Colonic mucosa (tissue), 4 donors: Measurements from ENCODE around the gene NKTR. TPM values are rescaled to one million over a fixed set of nuclear protein-coding genes. Genes with fewer than 3 reads are reported as not detected.
A peak's percentile ranks its signal among the peaks of the same experiment; 100 is the strongest.

Source experiments
- DNase-seq: peaks from one replicate; pipeline ENCODE4 v3.0.0-alpha.2; 2020
- H3K27ac ChIP-seq: fragments of 200-600 bp; one replicate; pipeline ENCODE4 v1.8.0; 2021
- H3K27me3 ChIP-seq: fragments of 200-600 bp; one replicate; pipeline ENCODE4 v1.8.0; 2021
- H3K36me3 ChIP-seq: fragments of 200-600 bp; one replicate; pipeline ENCODE4 v1.8.0; 2021
- H3K4me1 ChIP-seq: fragments of 200-600 bp; one replicate; pipeline ENCODE4 v1.8.0; 2021; ENCODE audit warnings: mild to moderate bottlenecking
- H3K4me3 ChIP-seq: fragments of 200-600 bp; one replicate; pipeline ENCODE4 v1.8.0; 2021
- H3K9ac ChIP-seq, 2 donors: one replicate each; pipeline ENCODE4 v1.7.0; 2013; ENCODE audit warnings: control low read depth in 2 of 2, low read depth in 2 of 2, low read length in 2 of 2
- H3K9me3 ChIP-seq: fragments of 200-600 bp; one replicate; pipeline ENCODE4 v1.8.0; 2021
- intact Hi-C: fragments of 100-400 bp; cut with DNase I; formaldehyde crosslinking; loops from one replicate; pipeline ENCODE4 v1.14.1; 2022
- total RNA-seq, 2 donors: library from RNA; stranded (reverse); fragmentation: NEBNext Ultra II Directional in 1 of 2; extraction: Animal tissue kit (Norgen Biotek cat#: 25700) in 1 of 2; gene quantifications; one replicate each; pipeline ENCODE4 v1.2.1, GENCODE V29; 2021
- TF ChIP-seq, protein P1 (sequence below): fragments of 200-600 bp; IDR thresholded peaks from one replicate; pipeline ENCODE4 v1.8.0; 2022; ENCODE audit warnings: antibody characterized with exemption, mild to moderate bottlenecking
- donor health status: healthy.
- donor health status: DM: no; HTN: no; CAD: no.
- donor health status: DM: no; HTN: no; CAD: no.

Gene NKTR
- total RNA-seq, 2 donors from 2014 or later = 47.5 to 48.2 TPM

DNA sequence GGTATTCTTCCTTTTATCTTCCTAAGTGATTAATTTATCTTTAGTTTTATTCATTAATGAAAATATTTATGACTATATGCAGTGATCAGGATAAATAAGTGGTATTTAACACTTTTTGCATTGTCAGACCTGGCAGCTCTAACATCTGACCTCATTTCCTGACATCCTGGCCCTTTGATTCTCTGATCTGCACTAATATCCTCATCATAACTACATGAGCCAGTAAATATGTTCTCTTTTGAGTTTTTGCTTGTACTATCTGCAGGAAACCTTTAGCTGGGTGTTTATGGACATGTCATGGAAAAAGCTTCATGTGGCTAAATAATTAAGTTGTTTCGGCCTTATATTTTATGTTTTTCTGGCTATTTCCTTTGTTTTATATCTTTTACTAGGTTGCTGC, 10.5 kb downstream of the NKTR start:
- H3K4me1 ChIP-seq = peaks cover 5% of the 10 kb centered on the region
- H3K4me3 ChIP-seq = no peak overlapping the region
- no peak overlapping the region for H3K27ac ChIP-seq
- no peaks in the 10 kb centered on the region for H3K36me3 ChIP-seq
- H3K9ac ChIP-seq = no peak overlapping the region
- H3K27me3 ChIP-seq = no peaks in the 10 kb centered on the region
- intact Hi-C loops = no loop called here
- DNase-seq = no peak
- TF ChIP-seq, protein P1, sequence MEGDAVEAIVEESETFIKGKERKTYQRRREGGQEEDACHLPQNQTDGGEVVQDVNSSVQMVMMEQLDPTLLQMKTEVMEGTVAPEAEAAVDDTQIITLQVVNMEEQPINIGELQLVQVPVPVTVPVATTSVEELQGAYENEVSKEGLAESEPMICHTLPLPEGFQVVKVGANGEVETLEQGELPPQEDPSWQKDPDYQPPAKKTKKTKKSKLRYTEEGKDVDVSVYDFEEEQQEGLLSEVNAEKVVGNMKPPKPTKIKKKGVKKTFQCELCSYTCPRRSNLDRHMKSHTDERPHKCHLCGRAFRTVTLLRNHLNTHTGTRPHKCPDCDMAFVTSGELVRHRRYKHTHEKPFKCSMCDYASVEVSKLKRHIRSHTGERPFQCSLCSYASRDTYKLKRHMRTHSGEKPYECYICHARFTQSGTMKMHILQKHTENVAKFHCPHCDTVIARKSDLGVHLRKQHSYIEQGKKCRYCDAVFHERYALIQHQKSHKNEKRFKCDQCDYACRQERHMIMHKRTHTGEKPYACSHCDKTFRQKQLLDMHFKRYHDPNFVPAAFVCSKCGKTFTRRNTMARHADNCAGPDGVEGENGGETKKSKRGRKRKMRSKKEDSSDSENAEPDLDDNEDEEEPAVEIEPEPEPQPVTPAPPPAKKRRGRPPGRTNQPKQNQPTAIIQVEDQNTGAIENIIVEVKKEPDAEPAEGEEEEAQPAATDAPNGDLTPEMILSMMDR = no peak
- no peaks in the 10 kb centered on the region for H3K9me3 ChIP-seq

DNA sequence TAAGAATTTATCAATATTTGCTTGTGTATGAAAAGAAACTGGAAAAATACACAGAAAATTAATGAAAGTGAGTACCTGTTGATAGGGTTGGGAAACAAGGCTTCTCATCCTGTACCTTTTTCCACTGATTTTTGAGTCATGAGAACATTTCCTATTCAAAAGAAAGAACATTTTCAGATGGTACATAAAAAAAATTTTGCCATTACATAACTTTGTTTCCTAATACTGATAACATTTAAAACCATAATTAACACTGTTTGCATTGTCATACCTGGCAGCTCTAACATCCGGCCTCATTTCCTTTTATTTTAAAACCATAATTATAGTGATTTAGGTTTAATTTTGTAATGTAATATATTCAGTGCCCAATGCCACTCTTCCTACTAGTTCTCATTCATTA, 11.7 kb downstream of the NKTR start:
- no peak overlapping the region for H3K4me3 ChIP-seq
- H3K27ac ChIP-seq = no peak overlapping the region
- TF ChIP-seq, protein P1 = no peak
- H3K27me3 ChIP-seq = no peaks in the 10 kb centered on the region
- DNase-seq = no peak
- peaks cover 5% of the 10 kb centered on the region for H3K4me1 ChIP-seq
- no peak overlapping the region for H3K9ac ChIP-seq
- intact Hi-C loops = no loop called here
- no peaks in the 10 kb centered on the region for H3K36me3 ChIP-seq
- H3K9me3 ChIP-seq = no peaks in the 10 kb centered on the region

DNA sequence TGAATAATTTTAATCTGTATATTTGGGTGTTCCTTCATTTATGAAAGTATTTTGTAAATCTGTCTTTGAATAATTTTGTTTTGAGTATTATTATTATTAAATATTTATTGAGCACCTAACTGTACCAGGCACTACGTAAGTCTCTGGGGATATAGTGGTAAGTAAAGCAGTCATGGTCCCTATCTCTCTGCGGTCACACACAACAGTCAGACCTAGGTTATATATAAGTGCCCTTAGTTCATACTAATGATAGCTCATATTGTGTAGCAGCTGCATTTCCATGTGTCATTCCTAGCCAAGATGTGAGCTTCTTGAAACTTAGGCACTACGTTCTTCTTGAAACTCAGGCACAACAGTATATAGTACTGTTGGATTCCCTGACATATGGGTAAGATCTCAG, 12.4 kb downstream of the NKTR start:
- H3K4me1 ChIP-seq = peaks cover 5% of the 10 kb centered on the region
- intact Hi-C loops = no loop called here

DNA sequence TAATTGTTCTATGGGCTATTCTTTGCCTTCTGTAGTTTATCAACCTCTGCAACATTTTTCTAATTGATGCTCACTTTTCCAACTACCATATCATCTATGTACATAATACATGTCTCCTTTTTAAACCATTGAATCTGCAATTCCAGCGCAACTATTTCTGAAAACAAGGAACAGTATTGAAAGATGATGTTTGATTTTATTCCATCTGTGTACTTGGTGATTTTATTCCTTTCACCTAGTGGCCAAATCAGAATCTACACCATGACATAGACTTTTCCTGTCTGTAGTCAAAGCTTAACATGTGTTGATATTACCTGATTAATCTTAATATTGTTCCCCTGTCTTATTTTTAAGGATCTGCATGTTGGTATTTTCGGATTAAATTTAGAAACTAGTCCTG, 13.0 kb downstream of the NKTR start:
- Histone ChIP-seq H3K9ac (no peak overlapping the region), H3K36me3 (peaks cover 4% of the 10 kb centered on the region), H3K27ac (no peak overlapping the region), H3K4me3 (no peak overlapping the region), H3K4me1 (peaks cover 5% of the 10 kb centered on the region), H3K27me3 (no peaks in the 10 kb centered on the region), H3K9me3 (no peaks in the 10 kb centered on the region)
- TF ChIP-seq, protein P1 = peak; percentile 52
- no peak for DNase-seq
- intact Hi-C loops = no loop called here

More for the DNA sequence above, 12.4 kb downstream of the NKTR start:
- no peaks in the 10 kb centered on the region for H3K9me3 ChIP-seq
- no peak for DNase-seq
- H3K36me3 ChIP-seq = peaks cover under 1% of the 10 kb centered on the region
- TF ChIP-seq, protein P1 = no peak
- H3K27ac ChIP-seq = no peak overlapping the region
- H3K9ac ChIP-seq = no peak overlapping the region
- H3K27me3 ChIP-seq = no peaks in the 10 kb centered on the region
- H3K4me3 ChIP-seq = no peak overlapping the region

DNA sequence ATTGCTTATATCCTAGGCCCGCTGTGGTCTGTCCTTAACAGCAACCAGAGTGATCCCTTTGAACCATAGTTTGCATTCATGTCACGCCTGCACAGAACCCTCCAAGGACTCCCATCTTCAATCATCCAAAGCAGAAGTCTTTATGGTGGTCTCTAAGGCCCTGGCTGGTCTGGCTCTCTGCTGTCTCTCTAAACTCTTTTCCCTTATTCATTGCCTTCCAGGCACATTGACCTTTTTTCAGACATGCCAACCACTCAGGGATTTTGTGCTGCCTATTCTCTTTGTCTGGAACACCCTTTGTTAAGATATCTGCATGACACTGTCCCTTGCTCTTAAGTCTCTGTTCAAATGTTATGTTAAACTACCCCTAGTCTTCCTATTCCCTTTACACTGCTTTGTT, 31.1 kb downstream of the NKTR start:
- H3K36me3 ChIP-seq = peaks cover 7% of the 10 kb centered on the region
- H3K9ac ChIP-seq = no peak overlapping the region
- H3K27ac ChIP-seq = no peak overlapping the region
- no peak for DNase-seq
- no peaks in the 10 kb centered on the region for H3K4me1 ChIP-seq
- no peak overlapping the region for H3K4me3 ChIP-seq
- intact Hi-C loops = no loop called here
- no peaks in the 10 kb centered on the region for H3K9me3 ChIP-seq
- no peaks in the 10 kb centered on the region for H3K27me3 ChIP-seq
- TF ChIP-seq, protein P1 = no peak

DNA sequence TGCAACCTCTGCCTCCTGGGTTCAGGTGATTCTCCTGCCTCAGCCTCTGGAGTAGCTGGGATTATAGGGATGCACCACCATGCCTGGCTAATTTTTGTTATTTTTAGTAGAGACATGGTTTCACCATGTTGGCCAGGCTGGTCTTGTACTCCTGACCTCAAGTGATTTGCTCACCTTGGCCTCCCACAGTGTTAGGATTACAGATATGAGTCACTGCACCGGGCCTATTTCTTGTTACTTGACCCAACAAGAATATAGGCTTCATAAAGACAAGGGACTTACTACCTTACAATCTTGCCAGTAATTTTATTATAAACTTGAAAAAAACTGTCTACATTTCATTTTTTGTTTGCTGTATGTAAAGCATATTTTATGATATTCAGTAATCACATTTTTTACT, 31.7 kb downstream of the NKTR start:
- DNase-seq = no peak
- Histone ChIP-seq H3K9me3 (no peaks in the 10 kb centered on the region), H3K27me3 (no peaks in the 10 kb centered on the region), H3K36me3 (peaks cover 10% of the 10 kb centered on the region), H3K27ac (no peak overlapping the region), H3K9ac (no peak overlapping the region), H3K4me3 (no peak overlapping the region), H3K4me1 (no peaks in the 10 kb centered on the region)
- TF ChIP-seq, protein P1 = no peak
- intact Hi-C loops = no loop called here
